GM19463 (cell line): ENCODE data around the gene STK4.
"Not testable (repeated sequence)": the region's sequence is repeated elsewhere in the genome, so short reads cannot be mapped to it uniquely, and the experiment has no call there.

Experiments
- ATAC-seq: cut with Tn5 transposase; IDR thresholded peaks from one replicate; pipeline ENCODE4 v1.9.1; 2021; ENCODE audit warnings: mild to moderate bottlenecking, moderate library complexity; ENCODE audit not compliant: unreplicated experiment

The STK4 gene

GRCh38 chr20:44981736-44982406, 15.6 kb downstream of the STK4 start:
- no peak for ATAC-seq

- ATAC-seq: no peak
These were observed 16.9 kb downstream of the STK4 start for GRCh38 chr20:44983093-44983674.

GRCh38 chr20:44988631-44989171, 22.4 kb downstream of the STK4 start:
- no peak for ATAC-seq

- ATAC-seq: no peak
These were observed 24.1 kb downstream of the STK4 start for GRCh38 chr20:44990425-44990824.

- ATAC-seq: no peak
These were observed 24.6 kb downstream of the STK4 start for GRCh38 chr20:44990957-44991356.

GRCh38 chr20:44993343-44993742, 27.0 kb downstream of the STK4 start:
- no peak for ATAC-seq

- no peak for ATAC-seq
These were observed 30.9 kb downstream of the STK4 start for GRCh38 chr20:44997171-44997570.

GRCh38 chr20:44997668-44998067, 31.4 kb downstream of the STK4 start:
- no peak for ATAC-seq

- no peak for ATAC-seq
These were observed 42.3 kb downstream of the STK4 start for GRCh38 chr20:45008521-45009049.

- no peak for ATAC-seq
These were observed 44.1 kb downstream of the STK4 start for GRCh38 chr20:45010399-45010828.

- ATAC-seq: no peak
These were observed 44.8 kb downstream of the STK4 start for GRCh38 chr20:45011108-45011526.

- ATAC-seq: no peak
These were observed 46.5 kb downstream of the STK4 start for GRCh38 chr20:45012682-45013302.

GRCh38 chr20:45014131-45014530, 47.8 kb downstream of the STK4 start:
- ATAC-seq: not testable (repeated sequence)

GRCh38 chr20:45014671-45015415, 48.5 kb downstream of the STK4 start:
- ATAC-seq: no peak

GRCh38 chr20:45016089-45016671, 49.9 kb downstream of the STK4 start:
- no peak for ATAC-seq

GRCh38 chr20:45017281-45017680, 51.0 kb downstream of the STK4 start:
- ATAC-seq: no peak

- no peak for ATAC-seq
These were observed 51.5 kb downstream of the STK4 start for GRCh38 chr20:45017857-45018256.

GRCh38 chr20:45019027-45019761, 52.9 kb downstream of the STK4 start:
- no peak for ATAC-seq

GRCh38 chr20:45019762-45020123, 53.4 kb downstream of the STK4 start:
- no peak for ATAC-seq

- no peak for ATAC-seq
These were observed 54.0 kb downstream of the STK4 start for GRCh38 chr20:45020236-45020886.
